PC-3 (cell line): ENCODE data around the gene FLAD1.
A peak's percentile ranks its signal among the peaks of the same experiment; 100 is the strongest.

ENCODE experiments used
- CTCF ChIP-seq: fragments of 300-600 bp; sonication (generic); conservative IDR thresholded peaks from 2 replicates; pipeline ENCODE4 v1.5.1; 2017; ENCODE audit warnings: antibody characterized with exemption, low read depth, mild to moderate bottlenecking, low read length
- EZH2phosphoT487 ChIP-seq: fragments of 300-600 bp; sonication (generic); IDR thresholded peaks from 2 replicates; pipeline ENCODE4 v1.6.1; 2018; ENCODE audit warnings: mild to moderate bottlenecking, antibody characterized with exemption, low read length, borderline replicate concordance

- no peak for TF ChIP-seq EZH2phosphoT487
- peak; percentile 100 for TF ChIP-seq CTCF
These were observed 34.1 kb downstream of the FLAD1 start for GRCh38 chr1:155017041-155017945.
